GM19193 (cell line): ENCODE data around the gene BEGAIN.

Experiments used
- POLR2A ChIP-seq: IDR thresholded peaks from 4 replicates; pipeline ENCODE4 v1.6.1; 2011; ENCODE audit not compliant: insufficient read depth, insufficient read length; ENCODE audit errors: extremely low read depth

The BEGAIN gene

DNA sequence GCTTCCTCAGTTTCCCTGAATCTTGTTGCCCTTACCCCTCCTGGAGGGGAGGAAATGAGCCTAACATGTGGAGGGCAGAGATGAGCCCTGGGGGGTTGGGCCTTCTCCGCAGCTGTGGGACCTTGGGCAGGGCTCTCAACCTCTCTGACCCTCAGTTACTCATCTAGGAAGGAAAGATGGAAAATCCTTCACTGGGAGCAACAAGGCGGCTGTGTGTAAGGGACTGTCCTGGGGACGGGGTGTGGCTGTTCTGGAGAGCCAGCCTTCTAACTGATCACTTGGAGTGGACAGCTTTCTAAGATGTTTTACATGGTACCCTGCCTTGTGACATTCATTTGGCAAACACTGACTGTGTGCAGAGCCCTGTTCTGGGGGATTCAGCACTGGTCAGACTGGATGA, 14.7 kb downstream of the BEGAIN start:
- TF ChIP-seq POLR2A = no peak

DNA sequence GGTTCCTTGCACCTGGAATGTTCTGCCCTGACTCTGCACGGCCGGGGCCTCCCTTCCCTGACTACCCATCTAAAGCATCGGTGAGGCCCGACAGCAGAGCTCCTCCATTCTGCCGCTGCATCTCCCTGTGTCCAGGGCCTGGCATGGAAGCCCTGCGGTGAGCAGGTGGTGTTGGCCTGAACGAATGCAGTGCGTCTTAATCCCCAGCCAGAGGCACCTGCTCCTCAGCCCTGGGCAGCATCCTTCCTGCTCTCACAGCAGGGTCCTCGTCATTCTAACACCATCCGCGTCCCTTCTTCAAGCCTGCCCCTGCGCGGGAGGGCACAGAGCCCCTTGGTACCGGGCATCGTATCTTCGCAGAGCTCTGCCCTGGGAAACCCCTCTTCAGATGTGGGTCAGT, 15.4 kb downstream of the BEGAIN start:
- no peak for TF ChIP-seq POLR2A

DNA sequence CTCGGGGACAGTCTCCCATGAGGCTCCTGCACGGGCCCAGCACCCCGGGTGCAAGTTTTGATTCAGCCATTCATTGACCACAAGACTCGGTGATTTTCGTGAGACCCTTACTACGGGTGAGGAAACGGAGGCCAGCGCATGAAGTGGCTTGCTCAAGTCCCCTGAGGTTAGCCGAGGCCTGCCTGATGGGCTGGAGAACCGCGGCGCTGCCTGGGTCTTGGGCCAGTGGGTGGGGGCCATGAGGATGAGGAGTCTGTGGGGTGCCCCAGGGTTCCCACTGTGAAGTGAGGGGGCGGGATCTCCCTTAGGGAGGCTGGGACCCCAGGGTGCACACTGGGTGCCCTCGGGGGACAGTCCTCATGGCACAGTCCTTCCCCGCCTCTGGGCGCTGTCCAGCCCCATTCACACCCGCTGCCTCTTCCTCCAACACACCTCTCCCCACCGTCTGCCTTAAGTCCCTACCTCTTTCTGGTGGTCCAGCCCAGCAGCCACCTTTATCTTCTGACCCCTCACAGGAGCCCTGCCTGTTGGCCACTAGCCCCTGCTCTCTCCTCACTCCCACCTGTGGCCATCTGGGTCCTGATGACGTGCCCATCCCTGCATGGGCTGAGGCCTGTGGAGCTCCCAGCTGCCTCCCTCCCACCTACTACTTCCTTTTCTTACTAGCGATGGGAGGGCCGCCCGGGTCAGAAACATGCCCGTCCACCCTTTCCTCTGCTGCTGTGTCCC, 16.3 kb downstream of the BEGAIN start:
- TF ChIP-seq POLR2A = no peak

DNA sequence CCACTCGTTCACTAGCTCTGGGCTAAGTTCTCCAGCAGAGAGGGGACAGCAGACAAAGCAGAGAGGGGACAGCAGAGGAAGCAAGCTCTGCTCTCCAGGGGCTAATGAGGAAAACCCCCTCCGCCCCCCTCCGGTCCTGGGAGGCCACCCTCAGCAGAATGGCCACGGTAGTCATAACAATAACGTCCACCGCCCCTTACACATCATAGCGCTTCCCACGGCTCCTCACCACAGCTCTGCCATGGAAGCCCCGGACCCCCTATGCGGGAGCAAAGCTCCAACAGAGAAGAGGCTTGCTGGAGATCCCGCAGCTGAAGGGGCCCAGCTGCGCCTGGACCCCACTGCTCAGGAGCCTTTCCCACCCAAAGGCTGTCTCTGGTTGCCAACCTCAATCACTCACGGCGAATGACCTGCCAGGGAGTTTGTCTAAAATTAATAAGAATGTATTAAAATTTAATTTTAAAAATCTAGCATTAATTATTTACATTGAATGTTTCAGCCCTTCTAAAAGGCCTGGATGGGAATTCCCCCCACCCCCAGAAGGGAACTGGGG, 17.4 kb downstream of the BEGAIN start:
- TF ChIP-seq POLR2A = no peak

DNA sequence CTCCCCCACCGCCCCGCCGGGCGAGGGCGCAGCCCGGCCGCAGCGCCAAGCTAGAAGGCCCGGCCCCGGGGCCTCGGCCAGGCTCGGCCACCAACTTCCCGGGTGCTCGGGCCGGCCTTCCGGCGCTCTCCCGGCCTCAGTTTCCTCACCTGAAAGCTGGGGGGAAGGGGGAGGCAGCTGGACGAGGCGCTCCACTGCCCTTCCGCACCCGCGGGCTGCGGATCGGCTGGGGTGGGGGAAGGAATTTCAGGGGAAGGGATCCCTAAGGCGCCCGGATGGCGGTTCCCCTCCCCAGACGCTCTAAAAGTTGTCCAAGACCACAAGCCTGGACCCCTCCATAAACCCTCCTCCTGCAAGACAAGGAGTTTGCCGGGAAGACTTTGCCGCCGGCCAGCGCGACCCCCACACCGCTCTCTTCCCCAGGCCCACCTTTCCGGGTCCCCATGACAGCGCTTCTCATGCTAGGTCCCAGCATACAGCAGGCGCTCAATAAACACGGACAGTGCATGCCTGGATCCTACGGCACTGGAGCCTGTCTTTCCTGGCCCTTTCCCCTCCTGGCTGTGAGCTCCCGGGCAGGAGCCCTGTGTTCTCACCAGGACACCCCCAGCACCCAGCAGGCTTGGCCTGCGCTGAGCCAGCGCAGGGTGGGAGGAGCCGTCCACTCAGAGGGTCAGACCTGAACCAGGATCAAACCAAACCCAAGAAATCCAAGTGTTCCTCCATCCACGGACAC, 18.1 kb downstream of the BEGAIN start:
- no peak for TF ChIP-seq POLR2A

DNA sequence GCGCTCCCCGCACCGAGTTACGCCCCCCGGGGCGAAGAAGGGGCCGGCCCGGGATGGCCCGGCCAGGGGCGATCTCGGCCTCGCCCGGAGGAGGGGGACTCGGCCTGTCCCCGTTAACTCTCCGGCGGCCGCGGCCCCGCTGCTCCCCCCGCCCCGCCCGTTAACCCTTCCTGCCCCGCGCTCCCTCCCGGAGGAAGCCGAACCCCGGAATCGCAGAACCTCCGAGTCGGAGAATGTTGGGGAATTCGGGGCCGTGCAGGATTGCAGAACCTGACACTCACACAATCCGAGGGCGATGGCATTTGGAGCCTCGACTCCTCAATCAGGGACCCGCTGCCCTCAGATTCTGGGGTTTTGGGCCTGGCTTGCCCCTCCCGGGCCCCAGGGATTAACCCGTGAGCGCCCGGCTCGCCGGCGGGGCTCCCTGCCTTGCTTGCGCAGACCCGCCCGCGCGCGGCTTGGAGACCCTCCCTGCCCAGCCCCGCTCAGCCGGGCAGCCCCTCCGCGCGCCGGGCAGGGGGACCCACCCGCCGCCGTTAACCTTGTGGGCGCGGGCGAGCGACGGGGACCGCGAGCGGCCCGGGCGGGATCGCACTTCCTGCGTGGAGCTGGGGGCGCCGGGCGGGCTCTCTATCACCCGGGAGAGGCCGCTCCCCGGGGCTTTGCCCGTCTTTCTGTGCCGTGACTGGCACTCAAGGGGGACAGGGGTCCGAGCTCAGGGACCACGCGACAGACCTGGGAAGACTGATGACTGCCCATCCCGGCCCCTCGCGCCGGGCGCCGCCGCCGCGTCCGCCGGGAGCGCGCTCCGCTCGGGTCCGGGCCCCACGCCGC, 18.8 kb downstream of the BEGAIN start:
- no peak for TF ChIP-seq POLR2A

DNA sequence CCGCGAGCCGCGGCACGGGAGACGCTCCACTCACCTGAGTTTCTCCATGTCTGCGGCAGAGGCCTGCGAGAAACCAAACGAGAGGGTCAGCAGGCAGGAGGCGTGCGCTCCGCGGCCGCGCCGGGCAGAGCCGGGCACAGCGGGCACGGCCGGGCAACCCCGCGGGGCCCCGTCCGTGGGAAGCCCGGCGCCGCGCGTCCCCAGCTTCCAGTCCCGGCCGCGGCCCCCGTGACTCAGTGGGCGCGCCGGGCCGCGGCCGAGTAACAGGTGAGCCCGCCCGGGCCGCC, 19.4 kb downstream of the BEGAIN start:
- TF ChIP-seq POLR2A = no peak

DNA sequence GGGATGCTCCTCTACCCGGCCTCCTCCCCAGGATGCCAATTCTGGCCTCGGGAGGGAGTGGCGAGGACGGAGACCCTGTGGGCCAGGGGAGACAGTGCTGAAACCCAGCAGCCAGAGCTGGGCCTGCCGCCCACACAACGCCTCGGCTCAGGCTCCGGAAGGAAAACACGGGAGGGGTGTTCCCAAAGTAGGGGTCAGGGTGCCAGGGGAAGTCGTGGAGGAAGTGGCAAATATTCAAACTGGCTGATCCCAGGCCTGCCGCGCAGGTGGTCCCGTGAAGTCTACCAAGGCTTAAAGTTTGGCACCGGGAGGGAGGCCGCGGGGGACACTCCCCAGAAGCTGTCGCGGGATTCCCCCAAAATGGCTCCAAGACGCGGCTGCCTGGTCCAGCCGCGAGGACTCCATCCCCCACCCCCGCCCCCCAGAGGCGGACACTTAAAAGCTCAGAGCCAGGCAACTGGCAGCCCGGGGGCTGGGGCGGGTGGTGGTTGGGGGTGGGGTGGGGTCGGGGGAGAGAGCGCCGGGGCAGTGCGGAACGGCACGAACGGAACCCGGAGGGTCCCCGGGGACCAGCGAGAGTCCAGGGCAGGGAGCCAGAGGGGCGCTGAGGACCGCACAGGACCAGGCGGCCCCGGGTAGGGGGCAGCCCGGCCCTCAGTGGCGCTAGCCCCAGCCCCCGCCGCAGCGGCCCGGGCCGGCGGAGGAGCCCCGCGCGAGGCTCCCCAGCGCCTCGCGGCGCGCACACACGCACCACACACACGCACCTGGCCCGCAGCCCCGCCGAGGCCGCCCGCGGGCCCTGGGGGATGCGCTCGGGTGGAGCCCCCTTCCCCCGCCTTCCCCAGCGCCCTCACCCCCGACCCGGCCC, 20.0 kb downstream of the BEGAIN start:
- no peak for TF ChIP-seq POLR2A

DNA sequence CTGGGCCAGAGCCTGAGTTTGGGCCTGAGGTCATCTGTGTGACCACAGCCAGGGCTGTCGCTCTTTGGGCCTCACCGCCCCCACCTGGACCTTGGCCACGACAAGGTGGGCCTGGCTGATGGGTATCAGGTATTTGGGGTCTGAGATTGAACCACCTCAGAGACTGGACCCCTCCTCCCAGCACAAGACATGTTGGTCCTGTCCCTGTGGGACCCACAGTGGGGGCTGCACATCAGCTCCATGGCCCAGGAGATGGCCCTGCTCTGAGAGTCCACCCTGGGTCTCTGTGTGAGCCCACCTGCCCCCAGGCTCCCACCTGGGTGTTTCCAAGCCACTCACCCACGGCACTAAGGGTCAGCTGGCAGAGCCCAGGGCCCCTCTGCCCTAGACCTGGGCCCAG, 20.6 kb downstream of the BEGAIN start:
- no peak for TF ChIP-seq POLR2A

DNA sequence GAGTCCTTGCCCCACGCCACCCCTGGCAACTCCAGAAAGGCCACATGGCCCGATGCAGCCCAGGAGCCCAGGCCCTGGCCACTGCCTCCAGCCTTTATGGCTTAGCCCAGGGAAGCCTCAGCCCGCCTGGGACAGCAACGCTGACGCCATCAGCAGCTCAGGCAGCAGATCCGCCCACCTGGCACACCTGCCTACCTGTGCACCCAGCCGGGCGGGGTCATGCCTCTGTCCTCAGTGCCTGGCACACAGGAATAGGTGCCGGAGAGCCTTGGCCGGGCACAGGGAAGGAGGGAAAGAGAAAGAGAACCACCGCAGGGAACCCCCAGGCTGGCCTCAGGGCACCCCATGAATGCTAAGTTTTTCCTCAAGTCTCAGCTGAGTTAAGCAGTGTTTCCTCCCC, 21.1 kb downstream of the BEGAIN start:
- TF ChIP-seq POLR2A = no peak

DNA sequence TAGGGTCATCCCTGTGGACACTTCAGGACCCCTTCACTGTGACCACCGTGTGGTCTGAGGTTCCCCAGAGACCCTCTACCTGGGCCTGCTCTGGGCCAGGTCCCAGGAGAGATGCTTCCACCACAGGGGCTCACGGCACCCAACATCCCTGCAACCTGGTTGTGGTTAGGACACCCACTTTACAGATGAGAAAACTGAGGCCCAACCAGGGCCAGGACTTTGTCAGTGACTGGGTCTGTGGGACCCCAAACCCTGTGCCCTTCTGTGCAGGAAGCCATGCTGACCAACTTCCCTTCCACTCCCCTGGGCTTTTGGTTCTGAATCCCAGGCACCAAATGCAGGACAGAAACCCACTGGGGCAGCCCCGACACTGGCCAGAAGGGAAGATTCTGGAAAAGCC, 21.6 kb downstream of the BEGAIN start:
- TF ChIP-seq POLR2A = no peak

DNA sequence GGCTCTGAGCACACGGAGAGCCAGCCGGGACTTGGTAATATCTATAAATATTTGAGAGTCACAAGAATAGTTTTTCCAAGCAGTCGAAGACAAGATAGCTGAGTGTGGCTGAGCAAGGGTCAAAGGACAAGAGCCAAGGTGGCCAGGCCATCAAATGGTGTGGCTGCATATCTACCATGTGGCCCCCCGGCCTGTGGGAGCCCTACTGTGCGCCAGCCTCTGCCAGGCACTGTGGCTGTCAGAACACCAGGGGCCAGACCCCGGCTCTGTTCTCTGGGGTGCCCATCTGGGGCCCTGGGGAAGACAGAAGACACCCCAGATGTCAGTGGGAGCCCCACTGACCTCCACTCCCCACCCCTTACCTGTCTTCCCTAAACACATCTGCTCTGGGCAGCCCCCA, 22.7 kb downstream of the BEGAIN start:
- TF ChIP-seq POLR2A = no peak

DNA sequence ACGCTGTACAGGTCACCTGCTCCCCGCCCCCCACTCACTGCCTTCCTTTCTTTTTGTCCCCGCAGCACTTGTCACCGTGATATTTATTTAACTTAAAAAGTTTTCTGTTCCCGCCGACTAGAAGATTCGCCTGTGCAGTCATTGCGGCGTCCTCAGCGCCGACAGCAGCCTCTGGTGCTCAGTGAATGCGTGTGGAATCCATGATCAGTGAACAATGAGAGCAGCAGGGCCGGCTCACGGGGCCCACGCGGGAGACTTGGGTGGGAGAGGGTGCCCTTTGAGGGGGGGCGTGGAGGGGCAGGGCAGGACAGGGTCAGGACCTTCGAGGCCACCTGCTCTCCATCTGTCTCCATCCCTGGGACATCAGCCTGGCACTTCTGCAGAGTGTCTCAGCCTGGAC, 24.5 kb downstream of the BEGAIN start:
- TF ChIP-seq POLR2A = no peak

DNA sequence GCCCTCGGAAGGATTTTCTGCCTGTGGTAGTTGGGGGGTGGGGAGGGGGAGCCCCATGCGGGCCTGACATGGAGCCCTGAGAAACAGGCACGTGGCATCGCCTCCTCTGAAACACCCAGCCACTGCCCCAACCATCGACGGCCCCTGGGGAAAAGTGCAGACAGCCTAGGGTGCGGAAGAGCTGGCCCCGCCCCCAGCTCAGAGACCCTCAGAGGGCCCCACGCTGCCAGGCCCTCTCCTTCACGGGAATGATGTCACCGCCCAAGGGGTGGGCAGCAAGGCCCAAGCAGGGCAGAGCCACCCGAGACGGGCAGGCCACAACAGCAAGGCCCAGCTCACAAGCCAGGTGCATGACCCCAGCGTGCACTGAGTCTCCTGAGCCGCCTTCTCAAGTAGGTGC, 26.2 kb downstream of the BEGAIN start:
- TF ChIP-seq POLR2A = no peak
